ENCODE data around the gene RNF112.
"Not testable (repeated sequence)": the region's sequence is repeated elsewhere in the genome, so short reads cannot be mapped to it uniquely, and the experiment has no call there.

RNF112 gene

GRCh38 chr17:19414396-19415280 is 3.6 kb downstream of the RNF112 start:
- no peak for DNase-seq

GRCh38 chr17:19415311-19415710 is 4.3 kb downstream of the RNF112 start:
- no peak for DNase-seq

GRCh38 chr17:19415806-19416775 is 5.1 kb downstream of the RNF112 start:
- no peak for DNase-seq

- no peak for DNase-seq
Observed at GRCh38 chr17:19417611-19418010, 6.6 kb downstream of the RNF112 start.

- DNase-seq = no peak
Observed at GRCh38 chr17:19418251-19418992, 7.4 kb downstream of the RNF112 start.

- DNase-seq = no peak
Observed at GRCh38 chr17:19421219-19421618, 10.2 kb downstream of the RNF112 start.

GRCh38 chr17:19421926-19422325 is 10.9 kb downstream of the RNF112 start:
- DNase-seq = no peak

- no peak for DNase-seq
Observed at GRCh38 chr17:19424934-19425868, 14.2 kb downstream of the RNF112 start.

- no peak for DNase-seq
Observed at GRCh38 chr17:19426631-19427030, 15.6 kb downstream of the RNF112 start.

GRCh38 chr17:19431691-19432090 is 20.7 kb downstream of the RNF112 start:
- no peak for DNase-seq

GRCh38 chr17:19433255-19433654 is 22.2 kb downstream of the RNF112 start:
- no peak for DNase-seq

- DNase-seq = no peak
Observed at GRCh38 chr17:19433727-19434340, 22.8 kb downstream of the RNF112 start.

- DNase-seq = no peak
Observed at GRCh38 chr17:19440421-19440820, 29.4 kb downstream of the RNF112 start.

- not testable (repeated sequence) for DNase-seq
Observed at GRCh38 chr17:19441288-19441687, 30.3 kb downstream of the RNF112 start.

GRCh38 chr17:19442731-19443130 is 31.7 kb downstream of the RNF112 start:
- no peak for DNase-seq

- DNase-seq = no peak
Observed at GRCh38 chr17:19443148-19443547, 32.1 kb downstream of the RNF112 start.

- no peak for DNase-seq
Observed at GRCh38 chr17:19445105-19445504, 34.1 kb downstream of the RNF112 start.

GRCh38 chr17:19446577-19446976 is 35.5 kb downstream of the RNF112 start:
- DNase-seq = not testable (repeated sequence)

- peak; percentile 22 for DNase-seq
Observed at GRCh38 chr17:19447085-19447583, 36.1 kb downstream of the RNF112 start.

- no peak for DNase-seq
Observed at GRCh38 chr17:19448341-19449268, 37.6 kb downstream of the RNF112 start.
